Measurements from ENCODE around the gene ATG16L1. TPM values are rescaled to one million over a fixed set of nuclear protein-coding genes. Genes with fewer than 3 reads are reported as not detected.
A peak's percentile ranks its signal among the peaks of the same experiment; 100 is the strongest.

ATG16L1 gene
- total RNA-seq, 2 donors from 2014 or later = 58.3 to 67.7 TPM

GRCh38 chr2:233261819-233262555 is 10.5 kb downstream of the ATG16L1 start:
- no peaks in the 10 kb centered on the region for H3K9me3 ChIP-seq
- no peaks in the 10 kb centered on the region for H3K27me3 ChIP-seq (replicated peaks; ENCODE audit: insufficient read depth)
- peak overlapping the region in 1 of 2 donors; percentile 30 for H3K27ac ChIP-seq
- peaks cover 3 to 13% of the 10 kb centered on the region in 2 donors for H3K36me3 ChIP-seq
- H3K4me1 ChIP-seq (replicated peaks) = no peaks in the 10 kb centered on the region
- TF ChIP-seq CTCF (IDR thresholded peaks at IDR 0.05) = no peak
- no peak for TF ChIP-seq POLR2A (IDR thresholded peaks at IDR 0.05)
- no peak for TF ChIP-seq POLR2AphosphoS5 (IDR thresholded peaks at IDR 0.05)
- 92% methylated on average over 9 of the region's 9 CpGs for WGBS
- DNase-seq (ENCODE audit: low spot score) = no peak
- H3K4me3 ChIP-seq = no peak overlapping the region
- intact Hi-C loops (cut with DNase I) = no loop called here

GRCh38 chr2:233262562-233262961 is 11.1 kb downstream of the ATG16L1 start:
- intact Hi-C loops (cut with DNase I) = no loop called here
- Histone ChIP-seq H3K27me3 (replicated peaks; ENCODE audit: insufficient read depth) (no peaks in the 10 kb centered on the region), H3K36me3 (peaks cover 3 to 10% of the 10 kb centered on the region in 2 donors), H3K27ac (no peak overlapping the region), H3K4me3 (no peak overlapping the region), H3K9me3 (no peaks in the 10 kb centered on the region), H3K4me1 (replicated peaks) (no peaks in the 10 kb centered on the region)
- DNase-seq (ENCODE audit: low spot score) = no peak
- no peak for TF ChIP-seq POLR2A (IDR thresholded peaks at IDR 0.05)
- TF ChIP-seq CTCF (IDR thresholded peaks at IDR 0.05) = no peak
- no peak for TF ChIP-seq POLR2AphosphoS5 (IDR thresholded peaks at IDR 0.05)
- 97% methylated on average over 5 of the region's 5 CpGs for WGBS

GRCh38 chr2:233263045-233263570 is 11.6 kb downstream of the ATG16L1 start:
- no peaks in the 10 kb centered on the region for H3K27me3 ChIP-seq (replicated peaks; ENCODE audit: insufficient read depth)
- no peak overlapping the region for H3K4me3 ChIP-seq
- TF ChIP-seq CTCF (IDR thresholded peaks at IDR 0.05) = no peak
- no peak for TF ChIP-seq POLR2AphosphoS5 (IDR thresholded peaks at IDR 0.05)
- intact Hi-C loops (cut with DNase I) = no loop called here
- peaks cover 3 to 10% of the 10 kb centered on the region in 2 donors for H3K36me3 ChIP-seq
- DNase-seq (ENCODE audit: low spot score) = no peak
- no peak overlapping the region for H3K27ac ChIP-seq
- no peaks in the 10 kb centered on the region for H3K4me1 ChIP-seq (replicated peaks)
- WGBS = 94% methylated on average over 6 of the region's 6 CpGs
- no peaks in the 10 kb centered on the region for H3K9me3 ChIP-seq

- intact Hi-C loops (cut with DNase I) = no loop called here
- TF ChIP-seq CTCF (IDR thresholded peaks at IDR 0.05) (no peak), POLR2AphosphoS5 (IDR thresholded peaks at IDR 0.05) (no peak), POLR2A (IDR thresholded peaks at IDR 0.05) (no peak)
- no peak for DNase-seq (ENCODE audit: low spot score)
- Histone ChIP-seq H3K4me1 (replicated peaks) (no peaks in the 10 kb centered on the region), H3K4me3 (no peak overlapping the region), H3K27me3 (replicated peaks; ENCODE audit: insufficient read depth) (no peaks in the 10 kb centered on the region), H3K36me3 (peaks cover 3 to 10% of the 10 kb centered on the region in 2 donors), H3K27ac (peak overlapping the region; percentile 20 to 21), H3K9me3 (no peaks in the 10 kb centered on the region)
- 86% methylated on average over 8 of the region's 8 CpGs for WGBS
Observed at GRCh38 chr2:233264667-233265066, 13.2 kb downstream of the ATG16L1 start.

All from prostate gland (tissue), 2 donors.